DND-41 (cell line): ENCODE data around the gene NAB2.

Experiments
- CTCF ChIP-seq: IDR thresholded peaks from 2 replicates; pipeline ENCODE4 v1.5.1; 2012; ENCODE audit warnings: borderline replicate concordance, low read length, moderate library complexity, mild to moderate bottlenecking; ENCODE audit not compliant: poor library complexity, severe bottlenecking; ENCODE audit errors: extremely low read depth
- EZH2 ChIP-seq: IDR thresholded peaks from 3 replicates; pipeline ENCODE4 v1.6.1; 2012; ENCODE audit warnings: borderline replicate concordance, low read depth, mild to moderate bottlenecking, moderate library complexity, low read length, inconsistent platforms; ENCODE audit not compliant: severe bottlenecking

- TF ChIP-seq CTCF, result no peak
- no peak for TF ChIP-seq EZH2
These were observed 17.3 kb downstream of the NAB2 start for GRCh38 chr12:57106021-57106708.
